Prostate gland (tissue), 2 donors: Measurements from ENCODE around the gene THAP7. TPM values are rescaled to one million over a fixed set of nuclear protein-coding genes. Genes with fewer than 3 reads are reported as not detected.

Experiments
- DNase-seq: peaks from one replicate; pipeline ENCODE4 v3.0.0-alpha.2; 2019; ENCODE audit warnings: low spot score
- H3K27ac ChIP-seq, 2 donors: fragments of 200-600 bp; sonication (generic); 2 replicates each; pipeline ENCODE4 v1.5.1; 2017 to 2019
- H3K27me3 ChIP-seq: fragments of 200-600 bp; sonication (generic); replicated peaks from 2 replicates; pipeline ENCODE4 v1.5.1; 2019; ENCODE audit not compliant: insufficient read depth
- H3K36me3 ChIP-seq, 2 donors: fragments of 200-600 bp; sonication (generic); 1 replicate in 1 of 2; 2 replicates in 1 of 2; pipeline versions ENCODE4 v1.5.1 to v1.8.1; 2017 to 2019
- H3K4me1 ChIP-seq: fragments of 200-600 bp; sonication (generic); replicated peaks from 2 replicates; pipeline ENCODE4 v1.5.1; 2019
- H3K4me3 ChIP-seq, 2 donors: fragments of 200-600 bp; sonication (generic); 2 replicates each; pipeline ENCODE4 v1.5.1; 2017 to 2019
- H3K9me3 ChIP-seq: fragments of 200-600 bp; sonication (generic); 2 replicates; pipeline ENCODE4 v1.5.1; 2017
- CTCF ChIP-seq, 4 experiments: fragments of 200-600 bp in 2 of 4; fragments of 450-650 bp in 2 of 4; sonication (generic) in 2 of 4; IDR thresholded peaks; 1 replicate in 3 of 4; 2 replicates in 1 of 4; pipeline ENCODE4 v1.5.1; 2016 to 2019; ENCODE audit warnings: antibody characterized with exemption in 4 of 4, mild to moderate bottlenecking in 2 of 4, moderate library complexity in 2 of 4
- POLR2A ChIP-seq: fragments of 450-650 bp; IDR thresholded peaks from one replicate; pipeline ENCODE4 v1.6.1; 2016; ENCODE audit warnings: antibody characterized with exemption, mild to moderate bottlenecking
- POLR2AphosphoS5 ChIP-seq: sonication (generic); formaldehyde crosslinking; IDR thresholded peaks from one replicate; pipeline ENCODE4 v1.6.1; 2017; ENCODE audit warnings: antibody characterized with exemption
- WGBS: methylation state at CpG from one replicate; pipeline ENCODE4 v1.1.5; 2018; 5-methylcytosine and 5-hydroxymethylcytosine counted together
- intact Hi-C: fragments of 100-400 bp; cut with DNase I; formaldehyde crosslinking; loops from one replicate; pipeline ENCODE4 v1.14.2; 2022
- total RNA-seq, 2 donors: library from RNA; depleted of rRNA; stranded (reverse); fragments of >200 nt; gene quantifications; one replicate each; pipeline ENCODE4 v1.1.0, GENCODE V29; 2016

The THAP7 gene
- total RNA-seq, 2 donors from 2014 or later = 77.7 to 83.1 TPM

GRCh38 chr22:20996598-20997535, 5.1 kb downstream of the THAP7 start:
- no peaks in the 10 kb centered on the region for H3K27me3 ChIP-seq
- no peak overlapping the region for H3K27ac ChIP-seq
- intact Hi-C loops = no loop called here
- TF ChIP-seq POLR2AphosphoS5 (no peak), CTCF (IDR thresholded peaks at IDR 0.05) (no peak), POLR2A (no peak)
- DNase-seq = no peak
- WGBS = 90% methylated on average over 27 of the region's 27 CpGs
- peaks cover 10 to 11% of the 10 kb centered on the region in 2 donors for H3K36me3 ChIP-seq
- H3K4me1 ChIP-seq = peaks cover 16% of the 10 kb centered on the region
- H3K9me3 ChIP-seq = no peaks in the 10 kb centered on the region
- H3K4me3 ChIP-seq = no peak overlapping the region

GRCh38 chr22:20996031-20996410, 5.9 kb downstream of the THAP7 start:
- no peak for DNase-seq
- Histone ChIP-seq H3K27me3 (no peaks in the 10 kb centered on the region), H3K36me3 (peaks cover 11% of the 10 kb centered on the region in 2 donors), H3K9me3 (no peaks in the 10 kb centered on the region), H3K27ac (no peak overlapping the region), H3K4me3 (no peak overlapping the region), H3K4me1 (peaks cover 14% of the 10 kb centered on the region)
- intact Hi-C loops = no loop called here
- TF ChIP-seq POLR2A (no peak), CTCF (IDR thresholded peaks at IDR 0.05) (no peak), POLR2AphosphoS5 (no peak)
- 97% methylated on average over 10 of the region's 10 CpGs for WGBS

GRCh38 chr22:20995329-20996030, 6.4 kb downstream of the THAP7 start:
- H3K9me3 ChIP-seq = no peaks in the 10 kb centered on the region
- H3K36me3 ChIP-seq = peaks cover 11% of the 10 kb centered on the region in 2 donors
- TF ChIP-seq CTCF (IDR thresholded peaks at IDR 0.05) (no peak), POLR2AphosphoS5 (no peak), POLR2A (no peak)
- intact Hi-C loops = no loop called here
- 88% methylated on average over 23 of the region's 23 CpGs for WGBS
- H3K4me1 ChIP-seq = peaks cover 8% of the 10 kb centered on the region
- DNase-seq = no peak
- no peak overlapping the region for H3K27ac ChIP-seq
- no peak overlapping the region for H3K4me3 ChIP-seq
- H3K27me3 ChIP-seq = no peaks in the 10 kb centered on the region

- H3K9me3 ChIP-seq = no peaks in the 10 kb centered on the region
- no peak overlapping the region for H3K4me3 ChIP-seq
- intact Hi-C loops = no loop called here
- peaks cover 2% of the 10 kb centered on the region for H3K4me1 ChIP-seq
- 91% methylated on average over 10 of the region's 10 CpGs for WGBS
- DNase-seq = no peak
- TF ChIP-seq POLR2AphosphoS5 (no peak), POLR2A (no peak), CTCF (IDR thresholded peaks at IDR 0.05) (no peak)
- H3K27me3 ChIP-seq = no peaks in the 10 kb centered on the region
- H3K36me3 ChIP-seq = peaks cover 11% of the 10 kb centered on the region in 2 donors
- H3K27ac ChIP-seq = no peak overlapping the region
Measured at GRCh38 chr22:20994902-20995241, 7.0 kb downstream of the THAP7 start.
